Central memory CD8-positive, alpha-beta T cell (primary cell): ENCODE measurements around the gene ZBTB33.

Experiments used
- ATAC-seq: fragments of 150-1000 bp; cut with Tn5 transposase; replicated peaks from 2 replicates; pipeline ENCODE4 v1.10.0; 2022; ENCODE audit warnings: mild to moderate bottlenecking, moderate FRiP score, moderate number of reproducible peaks; ENCODE audit not compliant: poor library complexity, severe bottlenecking; ENCODE audit errors: extremely low read depth
- DNase-seq, 2 donors: peaks; one replicate each; pipeline ENCODE4 v3.0.0; 2021; ENCODE audit warnings: low spot score in 2 of 2
- H3K27ac Mint-ChIP-seq: one replicate; pipeline ENCODE4 v1.8.0; 2022; ENCODE audit warnings: low read depth, mild to moderate bottlenecking, moderate library complexity, mixed read lengths
- H3K27me3 Mint-ChIP-seq: one replicate; pipeline ENCODE4 v1.8.0; 2022; ENCODE audit warnings: mixed read lengths
- H3K36me3 Mint-ChIP-seq: one replicate; pipeline ENCODE4 v1.8.0; 2022; ENCODE audit warnings: mild to moderate bottlenecking, moderate library complexity, mixed read lengths; ENCODE audit not compliant: insufficient read depth
- H3K4me1 Mint-ChIP-seq: one replicate; pipeline ENCODE4 v1.8.0; 2022; ENCODE audit warnings: mixed read lengths
- H3K4me3 Mint-ChIP-seq: one replicate; pipeline ENCODE4 v1.8.0; 2022; ENCODE audit warnings: mild to moderate bottlenecking, moderate library complexity, mixed read lengths
- H3K9me3 Mint-ChIP-seq: one replicate; pipeline ENCODE4 v1.8.0; 2022; ENCODE audit warnings: mixed read lengths

Gene ZBTB33

DNA sequence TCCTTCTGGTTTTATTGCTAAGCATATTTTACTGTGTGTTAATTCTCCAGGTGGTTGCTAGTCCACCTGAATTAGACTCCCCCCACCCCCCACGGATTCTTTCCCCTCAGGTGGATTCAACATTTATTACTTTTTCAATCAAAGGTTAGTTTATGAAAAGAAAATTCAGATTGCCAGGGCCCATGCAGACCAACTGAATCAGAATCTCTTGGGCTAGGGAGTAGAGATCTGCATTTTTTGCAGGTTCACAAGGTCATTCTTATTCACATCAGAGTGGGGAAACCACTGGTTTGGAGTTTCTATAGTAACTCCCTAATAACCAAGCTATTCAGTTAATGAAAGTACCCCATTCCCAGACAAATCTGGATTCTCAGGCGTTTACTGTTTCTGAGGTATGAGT, 50.9 kb downstream of the ZBTB33 start:
- Mint-ChIP-seq H3K4me1 (peaks cover 17% of the 10 kb centered on the region), H3K27ac (no peak overlapping the region), H3K36me3 (peaks cover 3% of the 10 kb centered on the region), H3K27me3 (no peaks in the 10 kb centered on the region), H3K4me3 (no peak overlapping the region), H3K9me3 (no peaks in the 10 kb centered on the region)
- no peak for ATAC-seq
- no peak for DNase-seq

DNA sequence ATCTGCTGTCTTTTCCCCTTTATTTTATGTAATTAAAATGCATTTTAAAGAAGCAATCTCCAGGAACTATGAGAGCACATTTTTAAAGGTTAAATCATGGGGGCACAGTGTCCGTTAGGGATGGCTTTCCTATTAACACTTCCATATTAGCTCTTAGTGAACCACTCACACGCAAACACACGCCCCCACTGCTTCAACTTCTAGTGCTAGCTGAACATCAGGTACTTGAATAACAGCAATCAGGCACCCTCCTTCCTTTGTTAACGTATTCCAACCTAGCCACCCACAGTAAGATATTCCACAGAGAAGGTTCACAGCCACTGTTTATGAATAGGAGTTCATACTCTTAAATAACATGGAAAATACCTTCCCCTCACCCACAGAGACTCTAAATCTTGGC, 51.3 kb downstream of the ZBTB33 start:
- DNase-seq (no peak), ATAC-seq (no peak)
- Mint-ChIP-seq H3K4me1 (peaks cover 21% of the 10 kb centered on the region), H3K27me3 (no peaks in the 10 kb centered on the region), H3K4me3 (peak overlapping the region; percentile 63), H3K9me3 (no peaks in the 10 kb centered on the region), H3K36me3 (peaks cover 3% of the 10 kb centered on the region), H3K27ac (no peak overlapping the region)

DNA sequence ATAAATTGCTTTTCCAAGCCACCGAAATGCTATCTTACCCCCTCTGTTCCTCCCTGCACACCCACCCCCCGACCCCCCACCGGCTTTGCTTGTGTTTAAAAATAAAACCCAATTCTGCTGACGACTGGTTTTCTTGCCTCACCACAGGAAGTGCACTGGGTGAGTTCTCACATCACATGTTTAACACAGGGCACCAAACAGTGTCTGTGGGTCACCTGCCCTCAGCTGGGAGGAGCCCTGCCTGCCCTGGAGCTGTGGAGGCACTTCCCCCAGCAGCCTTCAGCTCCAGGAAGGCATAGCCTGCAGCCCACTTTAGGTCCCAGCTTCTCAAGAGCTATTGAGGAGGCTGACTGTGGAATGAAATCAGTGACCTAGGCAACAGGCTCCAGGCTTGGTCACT, 51.8 kb downstream of the ZBTB33 start:
- peak in 1 of 2 donors; percentile 26 for DNase-seq
- H3K27me3 Mint-ChIP-seq, result no peaks in the 10 kb centered on the region
- H3K4me1 Mint-ChIP-seq, result peaks cover 23% of the 10 kb centered on the region
- peak; percentile 99 for ATAC-seq
- no peaks in the 10 kb centered on the region for H3K9me3 Mint-ChIP-seq
- peak overlapping the region; percentile 56 for H3K27ac Mint-ChIP-seq
- peak overlapping the region; percentile 63 for H3K4me3 Mint-ChIP-seq
- peaks cover 3% of the 10 kb centered on the region for H3K36me3 Mint-ChIP-seq

DNA sequence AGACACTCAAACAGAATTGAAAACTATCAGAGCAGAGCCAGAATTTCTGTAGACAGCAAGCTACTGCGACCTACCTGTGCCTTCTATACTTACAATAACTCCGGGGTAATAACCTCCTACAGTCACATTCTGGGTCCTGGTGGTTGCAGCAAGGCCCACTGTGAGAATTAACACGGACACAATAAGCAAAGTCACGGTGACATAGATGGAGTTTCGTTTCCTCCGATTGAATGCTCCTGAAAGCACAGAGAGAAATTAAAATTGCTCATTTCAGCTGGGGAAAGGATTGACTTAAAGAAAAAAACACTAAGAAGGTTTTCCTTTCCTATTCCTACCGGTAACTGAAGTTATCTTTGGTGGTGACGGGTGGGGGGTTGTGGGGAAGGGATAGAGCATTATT, 53.6 kb downstream of the ZBTB33 start:
- no peaks in the 10 kb centered on the region for H3K27me3 Mint-ChIP-seq

DNA sequence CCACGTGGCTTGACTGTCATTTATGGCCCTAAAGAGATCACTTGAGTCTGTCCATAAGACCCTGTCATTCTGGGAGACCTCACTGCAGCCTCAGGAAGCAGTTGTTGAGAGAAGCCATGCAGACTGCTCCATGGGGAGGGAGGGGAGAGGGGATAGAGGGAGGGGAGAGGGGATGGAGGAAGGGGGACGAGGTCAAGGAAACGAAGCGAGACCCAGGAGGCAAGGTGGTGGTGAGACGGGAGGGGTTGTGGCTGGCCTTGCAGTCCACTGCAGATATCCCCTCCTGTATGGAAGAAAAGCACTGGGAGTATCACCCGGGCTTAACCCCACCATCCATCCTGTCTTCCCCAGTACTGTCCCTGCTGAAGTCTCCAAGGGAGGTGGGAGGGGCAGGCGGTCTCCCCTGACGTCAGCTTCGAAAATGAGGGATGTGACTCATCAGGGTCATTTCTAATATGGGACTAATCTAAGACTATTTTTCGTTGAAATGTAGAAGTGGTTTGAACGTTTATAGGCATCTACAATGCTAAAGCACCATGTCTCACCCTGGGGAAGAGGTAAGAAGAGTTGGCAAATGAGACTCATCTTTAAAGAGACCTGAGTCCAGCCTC, 55.0 kb downstream of the ZBTB33 start:
- DNase-seq, result no peak
- no peak overlapping the region for H3K27ac Mint-ChIP-seq
- peaks cover 39% of the 10 kb centered on the region for H3K4me1 Mint-ChIP-seq
- H3K9me3 Mint-ChIP-seq, result no peaks in the 10 kb centered on the region
- H3K36me3 Mint-ChIP-seq, result peaks cover 11% of the 10 kb centered on the region
- ATAC-seq, result no peak
- H3K4me3 Mint-ChIP-seq, result no peak overlapping the region
- no peaks in the 10 kb centered on the region for H3K27me3 Mint-ChIP-seq

More for the DNA sequence above, 53.6 kb downstream of the ZBTB33 start:
- Mint-ChIP-seq H3K4me3 (no peak overlapping the region), H3K27ac (no peak overlapping the region), H3K4me1 (peaks cover 30% of the 10 kb centered on the region), H3K9me3 (no peaks in the 10 kb centered on the region), H3K36me3 (peaks cover 3% of the 10 kb centered on the region)
- no peak for DNase-seq
- no peak for ATAC-seq

DNA sequence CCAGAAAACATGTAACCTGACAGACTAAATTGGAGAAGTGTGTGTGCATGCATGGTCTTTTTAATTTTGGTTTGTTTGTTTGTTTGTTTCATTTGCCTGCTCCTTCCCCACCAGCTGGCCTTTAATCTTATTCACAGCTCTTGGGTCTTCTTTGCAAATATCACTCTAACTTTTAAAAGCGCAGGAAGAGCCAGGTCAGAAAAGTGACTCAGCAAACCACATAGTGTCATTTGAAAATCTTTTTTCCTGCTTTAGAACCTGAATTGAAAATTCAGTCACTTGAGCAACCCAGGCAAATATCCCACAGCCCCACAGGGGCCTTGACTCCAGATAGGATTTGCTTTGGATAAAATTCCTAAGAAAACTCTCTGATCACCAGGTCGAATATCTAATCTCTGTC, 56.0 kb downstream of the ZBTB33 start:
- H3K9me3 Mint-ChIP-seq, result no peaks in the 10 kb centered on the region
- ATAC-seq (no peak), DNase-seq (no peak)
- peaks cover 39% of the 10 kb centered on the region for H3K4me1 Mint-ChIP-seq
- no peak overlapping the region for H3K27ac Mint-ChIP-seq
- H3K36me3 Mint-ChIP-seq, result peaks cover 11% of the 10 kb centered on the region
- H3K4me3 Mint-ChIP-seq, result no peak overlapping the region
- H3K27me3 Mint-ChIP-seq, result no peaks in the 10 kb centered on the region
